ENCODE measurements around the gene LRRC37A2. TPM values are rescaled to one million over a fixed set of nuclear protein-coding genes. Genes with fewer than 3 reads are reported as not detected.

LRRC37A2 gene
- total and polyA plus RNA-seq, 2 of the 8 experiments (the other 6 are each of a cell fraction or from before 2014, with no cell fraction given), result 4.7 to 10.7 TPM

Small RNA genes lying within 50 kb of the gene (small RNA-seq; reads per million reads assigned to genes)
- not detected for gene RN7SL199P (ENCODE audit: insufficient read depth)

Other genes starting within 250 kb of the LRRC37A2 start
- 1.8 and 2.9 TPM in 2 replicates for gene LRRC37A, start 217.3 kb upstream of the LRRC37A2 start, total RNA-seq (2021; fragmentation: NEBNext Ultra II Directional; extraction: Animal tissue kit (Norgen Biotek cat#: 25700))
- gene LRRC37A, start 217.3 kb upstream of the LRRC37A2 start, polyA plus RNA-seq (2011; rRNA removed), result 1.1 and 1.4 TPM in 2 replicates
- gene ARL17B, start 150.7 kb upstream of the LRRC37A2 start, total RNA-seq (2021; fragmentation: NEBNext Ultra II Directional; extraction: Animal tissue kit (Norgen Biotek cat#: 25700)), result 18.7 and 21.6 TPM in 2 replicates
- gene ARL17B, start 150.7 kb upstream of the LRRC37A2 start, polyA plus RNA-seq (2011; rRNA removed), result 4.8 and 5.4 TPM in 2 replicates
- gene ARL17A, start 67.2 kb downstream of the LRRC37A2 start, total RNA-seq (2021; fragmentation: NEBNext Ultra II Directional; extraction: Animal tissue kit (Norgen Biotek cat#: 25700)), result 28.5 and 29.0 TPM in 2 replicates
- 24.6 and 40.7 TPM in 2 replicates for gene ARL17A, start 67.2 kb downstream of the LRRC37A2 start, polyA plus RNA-seq (2011; rRNA removed)
- 27.7 and 30.4 TPM in 2 replicates for gene NSF, start 78.2 kb downstream of the LRRC37A2 start, total RNA-seq (2021; fragmentation: NEBNext Ultra II Directional; extraction: Animal tissue kit (Norgen Biotek cat#: 25700))
- 7.8 and 13.0 TPM in 2 replicates for gene NSF, start 78.2 kb downstream of the LRRC37A2 start, polyA plus RNA-seq (2011; rRNA removed)